ENCODE measurements around the gene SYNPO2.

GRCh38 chr4:118950224-118950623 lies 61.6 kb downstream of the SYNPO2 start:
- TF ChIP-seq CTCF (conservative IDR thresholded peaks at IDR 0.05), result no peak
- TF ChIP-seq EZH2 (IDR thresholded peaks at IDR 0.05; ENCODE audit: low read depth), result no peak

Measured in PC-9 (cell line).